A673 (cell line): ENCODE results near the gene UPK1B. TPM values are rescaled to one million over a fixed set of nuclear protein-coding genes. Genes with fewer than 3 reads are reported as not detected.

Source experiments
- BruUV-seq: library from RNA; stranded (reverse); fragments of 400-500 nt; replicated peaks from 2 replicates; lab custom pipeline; 2021; lab: Mats Ljungman, UMichigan
- CTCF ChIA-PET: fragments of 300-600 bp; sonication (Branson Sonifier 250); formaldehyde crosslinking; loops from one replicate; lab custom pipeline; 2022; ENCODE audit warnings: antibody characterized with exemption; lab: Charles Lee
- POLR2A ChIA-PET: fragments of 300-600 bp; sonication (Branson Sonifier 250); formaldehyde crosslinking; loops from one replicate; lab custom pipeline; 2022; ENCODE audit warnings: antibody characterized with exemption; ENCODE audit not compliant: low non-redundant PET; lab: Charles Lee
- DNase-seq: peaks from one replicate; pipeline ENCODE4 v3.0.0-alpha.2; 2015; ENCODE audit warnings: low spot score
- H3K27ac ChIP-seq: fragments of 200-600 bp; sonication (generic); 2 replicates; pipeline ENCODE4 v1.5.1; 2016; ENCODE audit warnings: mixed run types, low read depth, mild to moderate bottlenecking, mixed read lengths, antibody characterized with exemption, low read length; ENCODE audit not compliant: poor library complexity, severe bottlenecking
- H3K27me3 ChIP-seq: fragments of 200-600 bp; sonication (generic); replicated peaks from 2 replicates; pipeline ENCODE4 v1.6.1; 2017; ENCODE audit warnings: mixed run types, low read depth, mild to moderate bottlenecking, mixed read lengths, antibody characterized with exemption, low read length; ENCODE audit not compliant: insufficient read depth, poor library complexity
- H3K36me3 ChIP-seq: fragments of 200-600 bp; sonication (generic); 2 replicates; pipeline ENCODE4 v1.6.1; 2016; ENCODE audit warnings: mixed run types, mild to moderate bottlenecking, mixed read lengths, antibody characterized with exemption, low read length; ENCODE audit not compliant: insufficient read depth, poor library complexity, severe bottlenecking
- H3K4me1 ChIP-seq: fragments of 200-600 bp; sonication (generic); 2 replicates; pipeline ENCODE4 v1.6.1; 2017; ENCODE audit warnings: mixed run types, mild to moderate bottlenecking, mixed read lengths, antibody characterized with exemption, low read length; ENCODE audit not compliant: insufficient read depth, poor library complexity, severe bottlenecking
- H3K4me3 ChIP-seq: fragments of 200-600 bp; sonication (generic); 2 replicates; pipeline ENCODE4 v1.5.1; 2016; ENCODE audit warnings: low read depth, mixed run types, mild to moderate bottlenecking, mixed read lengths, low read length; ENCODE audit not compliant: poor library complexity, severe bottlenecking
- H3K9me3 ChIP-seq: fragments of 200-600 bp; sonication (generic); 2 replicates; pipeline ENCODE4 v1.6.1; 2016; ENCODE audit warnings: mixed run types, low read depth, mild to moderate bottlenecking, mixed read lengths, antibody characterized with exemption, low read length; ENCODE audit not compliant: poor library complexity, severe bottlenecking
- CTCF ChIP-seq: fragments of 300-800, 200-600 bp; sonication (generic); conservative IDR thresholded peaks from 2 replicates; pipeline ENCODE4 v1.5.1; 2017; ENCODE audit warnings: low read depth, mild to moderate bottlenecking, antibody characterized with exemption, low read length, moderate library complexity, mixed read lengths
- EZH2 ChIP-seq: fragments of 200-600 bp; sonication (generic); IDR thresholded peaks from 2 replicates; pipeline ENCODE4 v1.6.1; 2017; ENCODE audit warnings: borderline replicate concordance, low read depth, mild to moderate bottlenecking, mixed read lengths, antibody characterized with exemption, low read length; ENCODE audit not compliant: poor library complexity, severe bottlenecking
- intact Hi-C: fragments of 100-400 bp; cut with micrococcal nuclease; formaldehyde crosslinking; loops from one replicate; pipeline ENCODE4 v1.10.0; 2022; ENCODE audit not compliant: unreplicated experiment
- total RNA-seq: library from RNA; stranded (reverse); gene quantifications from 2 replicates; pipeline ENCODE4 v1.2.3, GENCODE V29; 2021

The UPK1B gene
- total RNA-seq, 1 experiment from 2014 or later = not detected

- H3K9me3 ChIP-seq = no peaks in the 10 kb centered on the region
- POLR2A ChIA-PET = no interaction called here
- no peak for DNase-seq
- CTCF ChIA-PET = interaction anchor here (0.6 kb wide), 1 partner anchor 1813 kb away, joined by 4 read pairs; no protein-coding TSS in a partner anchor
- H3K4me3 ChIP-seq = no peak overlapping the region
- H3K27ac ChIP-seq = no peak overlapping the region
- intact Hi-C loops = no loop called here
- H3K27me3 ChIP-seq = no peaks in the 10 kb centered on the region
- TF ChIP-seq CTCF = no peak
- no peak for TF ChIP-seq EZH2
- no TSS peak for BruUV-seq
- no peaks in the 10 kb centered on the region for H3K4me1 ChIP-seq
- no peaks in the 10 kb centered on the region for H3K36me3 ChIP-seq
Observed at GRCh38 chr3:119184796-119185570, 11.6 kb downstream of the UPK1B start.

DNA sequence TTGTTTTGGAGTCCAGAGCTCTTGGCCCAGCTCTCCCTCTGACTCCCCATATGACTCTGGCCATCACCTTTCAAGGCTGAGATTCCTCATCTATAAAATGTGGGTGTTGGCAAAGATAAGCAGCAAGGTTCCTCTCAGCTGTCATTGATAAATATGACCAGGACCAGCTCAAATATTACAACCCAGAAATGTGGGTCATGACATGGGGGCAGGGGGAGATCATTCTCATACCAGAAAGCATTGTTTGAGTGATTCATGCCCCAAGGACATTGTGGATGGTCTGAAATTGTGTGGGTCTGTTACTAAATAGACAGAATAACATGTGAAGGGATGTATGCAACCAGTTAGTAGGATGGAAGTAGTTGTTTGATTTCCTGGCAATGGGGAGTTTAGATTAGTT, 13.9 kb downstream of the UPK1B start:
- Histone ChIP-seq H3K36me3 (no peaks in the 10 kb centered on the region), H3K4me3 (no peak overlapping the region), H3K27me3 (no peaks in the 10 kb centered on the region), H3K9me3 (no peaks in the 10 kb centered on the region), H3K4me1 (no peaks in the 10 kb centered on the region), H3K27ac (no peak overlapping the region)
- DNase-seq = no peak
- ChIA-PET CTCF (no interaction called here), POLR2A (no interaction called here)
- intact Hi-C loops = no loop called here
- no TSS peak for BruUV-seq
- no peak for TF ChIP-seq CTCF
- TF ChIP-seq EZH2 = no peak

DNA sequence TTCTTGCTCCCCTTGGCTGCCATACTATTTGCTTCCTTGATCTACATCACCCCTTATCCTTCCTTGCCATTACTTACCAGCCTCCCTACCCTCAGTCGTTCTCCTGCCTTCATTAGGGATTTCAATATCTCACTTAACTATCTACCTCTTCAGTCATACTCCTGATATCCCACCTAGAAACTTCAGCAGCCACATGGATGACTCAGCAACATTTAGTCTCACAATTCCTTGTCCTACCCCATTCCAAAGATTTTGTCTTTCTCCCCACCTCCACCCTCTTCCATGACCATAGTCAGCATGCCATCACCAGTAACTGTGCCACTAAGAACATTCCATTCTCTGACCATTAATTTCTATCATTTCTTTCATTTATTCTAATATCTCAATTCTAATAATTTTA, 18.4 kb downstream of the UPK1B start:
- Histone ChIP-seq H3K27ac (no peak overlapping the region), H3K4me3 (no peak overlapping the region), H3K4me1 (no peaks in the 10 kb centered on the region), H3K36me3 (no peaks in the 10 kb centered on the region), H3K9me3 (no peaks in the 10 kb centered on the region), H3K27me3 (no peaks in the 10 kb centered on the region)
- CTCF ChIA-PET = no interaction called here
- BruUV-seq = no TSS peak
- no peak for TF ChIP-seq CTCF
- no peak for TF ChIP-seq EZH2
- DNase-seq = no peak
- POLR2A ChIA-PET = no interaction called here
- intact Hi-C loops = no loop called here
